ENCODE measurements around the gene PLA2G4C.

- TF ChIP-seq POLR2A (IDR thresholded peaks at IDR 0.05) (no peak), CTCF (IDR thresholded peaks at IDR 0.05) (no peak), POLR2AphosphoS5 (IDR thresholded peaks at IDR 0.05) (no peak)
These were observed 25.5 kb downstream of the PLA2G4C start for GRCh38 chr19:48085076-48085475.

All from upper lobe of left lung (tissue), 4 donors.